Tongue (tissue), 1 donor: Measurements from ENCODE around the gene REV1. TPM values are rescaled to one million over a fixed set of nuclear protein-coding genes. Genes with fewer than 3 reads are reported as not detected.

ENCODE experiments used
- total RNA-seq: library from RNA; depleted of rRNA; stranded (reverse); fragments of >200 nt; gene quantifications from one replicate; pipeline ENCODE4 v1.2.3, GENCODE V29; 2014

Gene REV1
- total RNA-seq, 1 donor from 2014 or later, result 83.9 TPM

Other genes starting within 250 kb of the REV1 start
- not detected for gene LYG2, start 234.4 kb downstream of the REV1 start, total RNA-seq
- gene LYG1, start 188.8 kb downstream of the REV1 start, total RNA-seq, result 0.41 TPM
- 39.9 TPM for gene TXNDC9, start 153.7 kb downstream of the REV1 start, total RNA-seq
- 29.1 TPM for gene EIF5B, start 152.6 kb downstream of the REV1 start, total RNA-seq